Muscle of back (tissue), 11 donors: ENCODE data around the gene SAT1. TPM values are rescaled to one million over a fixed set of nuclear protein-coding genes. Genes with fewer than 3 reads are reported as not detected.

ENCODE experiments used
- DNase-seq, 3 donors: peaks; one replicate each; pipeline versions ENCODE4 v3.0.0 to v3.0.0-alpha.2; 2013
- polyA plus RNA-seq, 10 donors: library from polyadenylated mRNA; unstranded; fragments of 120-200 nt; gene quantifications; one replicate each; pipeline ENCODE4 v1.2.1, GENCODE V29; 2013; ENCODE audit not compliant: insufficient read length in 10 of 10

SAT1 gene
- polyA plus RNA-seq, 10 donors, result 36.2 to 57.8 (median 42.2) TPM

GRCh38 chrX:23803931-23804381 is 21.0 kb downstream of the SAT1 start:
- no peak for DNase-seq

GRCh38 chrX:23804578-23804977 is 21.6 kb downstream of the SAT1 start:
- no peak for DNase-seq

- no peak for DNase-seq
Measured at GRCh38 chrX:23805389-23805788, 22.4 kb downstream of the SAT1 start.

- DNase-seq, result no peak
Measured at GRCh38 chrX:23810279-23810678, 27.3 kb downstream of the SAT1 start.

- peak in 1 of 3 donors; percentile 42 for DNase-seq
Measured at GRCh38 chrX:23811108-23811651, 28.2 kb downstream of the SAT1 start.

GRCh38 chrX:23811656-23812055 is 28.7 kb downstream of the SAT1 start:
- DNase-seq, result no peak

- DNase-seq, result no peak
Measured at GRCh38 chrX:23813808-23814207, 30.8 kb downstream of the SAT1 start.

GRCh38 chrX:23815376-23815775 is 32.4 kb downstream of the SAT1 start:
- DNase-seq, result no peak

- DNase-seq, result no peak
Measured at GRCh38 chrX:23816179-23816578, 33.2 kb downstream of the SAT1 start.

- DNase-seq, result no peak
Measured at GRCh38 chrX:23817979-23818336, 35.0 kb downstream of the SAT1 start.

- DNase-seq, result no peak
Measured at GRCh38 chrX:23819385-23820234, 36.6 kb downstream of the SAT1 start.

GRCh38 chrX:23820235-23820782 is 37.3 kb downstream of the SAT1 start:
- DNase-seq, result no peak

GRCh38 chrX:23821847-23822246 is 38.9 kb downstream of the SAT1 start:
- DNase-seq, result no peak

GRCh38 chrX:23822397-23822796 is 39.4 kb downstream of the SAT1 start:
- DNase-seq, result no peak

GRCh38 chrX:23822841-23823240 is 39.9 kb downstream of the SAT1 start:
- DNase-seq, result no peak

GRCh38 chrX:23825675-23826074 is 42.7 kb downstream of the SAT1 start:
- no peak for DNase-seq

- no peak for DNase-seq
Measured at GRCh38 chrX:23826216-23826615, 43.2 kb downstream of the SAT1 start.

- no peak for DNase-seq
Measured at GRCh38 chrX:23826653-23827052, 43.7 kb downstream of the SAT1 start.

- DNase-seq, result no peak
Measured at GRCh38 chrX:23828881-23829280, 45.9 kb downstream of the SAT1 start.

- no peak for DNase-seq
Measured at GRCh38 chrX:23832721-23833120, 49.7 kb downstream of the SAT1 start.
